Measurements from ENCODE around the gene OR5AR1.

Gene OR5AR1

GRCh38 chr11:56706486-56706885 is 43.0 kb downstream of the OR5AR1 start:
- TF ChIP-seq TAF1 (IDR thresholded peaks at IDR 0.05; ENCODE audit: borderline replicate concordance, insufficient read depth, low read length) (no peak), SIN3A (IDR thresholded peaks at IDR 0.05; ENCODE audit: borderline replicate concordance, insufficient read depth, low read length) (no peak), FOXP2 (optimal IDR thresholded peaks at IDR 0.05; ENCODE audit: borderline replicate concordance, extremely low read depth, extremely low read length, insufficient read depth) (no peak), POLR2AphosphoS5 (IDR thresholded peaks at IDR 0.05; ENCODE audit: low read depth, low read length) (no peak)
- TF ChIP-seq, protein P1, sequence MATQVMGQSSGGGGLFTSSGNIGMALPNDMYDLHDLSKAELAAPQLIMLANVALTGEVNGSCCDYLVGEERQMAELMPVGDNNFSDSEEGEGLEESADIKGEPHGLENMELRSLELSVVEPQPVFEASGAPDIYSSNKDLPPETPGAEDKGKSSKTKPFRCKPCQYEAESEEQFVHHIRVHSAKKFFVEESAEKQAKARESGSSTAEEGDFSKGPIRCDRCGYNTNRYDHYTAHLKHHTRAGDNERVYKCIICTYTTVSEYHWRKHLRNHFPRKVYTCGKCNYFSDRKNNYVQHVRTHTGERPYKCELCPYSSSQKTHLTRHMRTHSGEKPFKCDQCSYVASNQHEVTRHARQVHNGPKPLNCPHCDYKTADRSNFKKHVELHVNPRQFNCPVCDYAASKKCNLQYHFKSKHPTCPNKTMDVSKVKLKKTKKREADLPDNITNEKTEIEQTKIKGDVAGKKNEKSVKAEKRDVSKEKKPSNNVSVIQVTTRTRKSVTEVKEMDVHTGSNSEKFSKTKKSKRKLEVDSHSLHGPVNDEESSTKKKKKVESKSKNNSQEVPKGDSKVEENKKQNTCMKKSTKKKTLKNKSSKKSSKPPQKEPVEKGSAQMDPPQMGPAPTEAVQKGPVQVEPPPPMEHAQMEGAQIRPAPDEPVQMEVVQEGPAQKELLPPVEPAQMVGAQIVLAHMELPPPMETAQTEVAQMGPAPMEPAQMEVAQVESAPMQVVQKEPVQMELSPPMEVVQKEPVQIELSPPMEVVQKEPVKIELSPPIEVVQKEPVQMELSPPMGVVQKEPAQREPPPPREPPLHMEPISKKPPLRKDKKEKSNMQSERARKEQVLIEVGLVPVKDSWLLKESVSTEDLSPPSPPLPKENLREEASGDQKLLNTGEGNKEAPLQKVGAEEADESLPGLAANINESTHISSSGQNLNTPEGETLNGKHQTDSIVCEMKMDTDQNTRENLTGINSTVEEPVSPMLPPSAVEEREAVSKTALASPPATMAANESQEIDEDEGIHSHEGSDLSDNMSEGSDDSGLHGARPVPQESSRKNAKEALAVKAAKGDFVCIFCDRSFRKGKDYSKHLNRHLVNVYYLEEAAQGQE (IDR thresholded peaks at IDR 0.05; ENCODE audit: insufficient read depth in 1 of 2, low read depth in 2 of 2, low read length in 2 of 2) = no peak

DNA sequence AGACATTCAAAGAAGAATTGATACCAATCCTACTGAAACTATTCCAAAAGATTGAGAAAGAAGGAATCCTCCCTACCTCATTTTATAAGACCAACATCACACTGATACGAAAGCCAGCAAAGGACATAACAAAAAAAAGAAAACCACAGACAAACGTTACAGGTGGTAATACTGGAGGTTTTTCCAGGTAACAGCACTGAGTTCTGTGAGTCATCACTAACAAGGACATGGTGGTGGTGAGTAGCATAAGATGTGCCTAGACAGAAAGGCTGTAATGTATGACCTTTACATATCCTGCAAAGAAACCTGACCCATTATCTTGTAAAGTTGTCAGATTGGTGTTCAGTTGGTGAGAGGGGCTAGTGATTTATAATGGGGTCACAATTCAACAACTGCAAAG is 50.7 kb downstream of the OR5AR1 start:
- TF ChIP-seq FOXP2 (optimal IDR thresholded peaks at IDR 0.05; ENCODE audit: borderline replicate concordance, extremely low read depth, extremely low read length, insufficient read depth) (no peak), SIN3A (IDR thresholded peaks at IDR 0.05; ENCODE audit: borderline replicate concordance, insufficient read depth, low read length) (no peak), POLR2AphosphoS5 (IDR thresholded peaks at IDR 0.05; ENCODE audit: low read depth, low read length) (no peak), TAF1 (IDR thresholded peaks at IDR 0.05; ENCODE audit: borderline replicate concordance, insufficient read depth, low read length) (no peak)
- TF ChIP-seq, protein P1 (IDR thresholded peaks at IDR 0.05; ENCODE audit: insufficient read depth in 1 of 2, low read depth in 2 of 2, low read length in 2 of 2) = no peak
